PFSK-1 (cell line): ENCODE data around the gene APOBEC3B.

Experiments
- FOXP2 ChIP-seq: optimal IDR thresholded peaks from 2 replicates; pipeline ENCODE3; 2011; ENCODE audit warnings: borderline replicate concordance, control low read depth, inconsistent platforms; ENCODE audit not compliant: insufficient read depth; ENCODE audit errors: extremely low read length, extremely low read depth
- POLR2AphosphoS5 ChIP-seq: IDR thresholded peaks from 2 replicates; pipeline ENCODE4 v1.6.1; 2012; ENCODE audit warnings: low read depth, mild to moderate bottlenecking, control low read depth, low read length, moderate library complexity
- SIN3A ChIP-seq: IDR thresholded peaks from 2 replicates; pipeline ENCODE4 v1.6.1; 2012; ENCODE audit warnings: mild to moderate bottlenecking, low read length, moderate library complexity, borderline replicate concordance; ENCODE audit not compliant: insufficient read depth
- TAF1 ChIP-seq: IDR thresholded peaks from 2 replicates; pipeline ENCODE4 v1.6.1; 2012; ENCODE audit warnings: low read length, control low read depth, borderline replicate concordance; ENCODE audit not compliant: insufficient read depth
- TF ChIP-seq, protein P1 (sequence below), 2 experiments: IDR thresholded peaks; 2 replicates each; pipeline versions ENCODE4 v1.6.1 to v1.8.0; 2011 to 2012; ENCODE audit warnings: low read depth in 2 of 2, low read length in 2 of 2, control low read depth in 1 of 2, inconsistent platforms in 1 of 2, mild to moderate bottlenecking in 1 of 2, moderate library complexity in 1 of 2; ENCODE audit not compliant: insufficient read depth in 1 of 2

APOBEC3B gene

DNA sequence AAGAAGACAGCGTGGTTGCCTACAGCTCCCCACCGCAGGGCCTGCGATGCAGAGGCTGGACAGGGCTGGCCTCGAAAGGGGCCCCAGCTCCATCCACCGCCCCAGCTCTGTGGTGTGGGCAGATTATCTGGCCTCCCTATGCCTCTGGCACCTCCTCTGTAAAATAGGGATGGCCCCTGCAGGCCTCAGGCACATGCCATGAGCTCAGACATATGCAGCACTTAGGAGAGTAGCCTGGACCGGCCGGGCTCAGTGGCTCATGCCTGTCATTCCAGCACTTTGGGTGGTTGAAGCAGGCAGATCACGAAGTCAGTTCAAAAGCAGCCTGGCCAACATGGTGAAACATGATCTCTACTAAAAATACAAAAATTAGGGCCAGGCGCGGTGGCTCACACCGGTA, 46.1 kb downstream of the APOBEC3B start:
- TF ChIP-seq TAF1, result no peak
- TF ChIP-seq, protein P1, sequence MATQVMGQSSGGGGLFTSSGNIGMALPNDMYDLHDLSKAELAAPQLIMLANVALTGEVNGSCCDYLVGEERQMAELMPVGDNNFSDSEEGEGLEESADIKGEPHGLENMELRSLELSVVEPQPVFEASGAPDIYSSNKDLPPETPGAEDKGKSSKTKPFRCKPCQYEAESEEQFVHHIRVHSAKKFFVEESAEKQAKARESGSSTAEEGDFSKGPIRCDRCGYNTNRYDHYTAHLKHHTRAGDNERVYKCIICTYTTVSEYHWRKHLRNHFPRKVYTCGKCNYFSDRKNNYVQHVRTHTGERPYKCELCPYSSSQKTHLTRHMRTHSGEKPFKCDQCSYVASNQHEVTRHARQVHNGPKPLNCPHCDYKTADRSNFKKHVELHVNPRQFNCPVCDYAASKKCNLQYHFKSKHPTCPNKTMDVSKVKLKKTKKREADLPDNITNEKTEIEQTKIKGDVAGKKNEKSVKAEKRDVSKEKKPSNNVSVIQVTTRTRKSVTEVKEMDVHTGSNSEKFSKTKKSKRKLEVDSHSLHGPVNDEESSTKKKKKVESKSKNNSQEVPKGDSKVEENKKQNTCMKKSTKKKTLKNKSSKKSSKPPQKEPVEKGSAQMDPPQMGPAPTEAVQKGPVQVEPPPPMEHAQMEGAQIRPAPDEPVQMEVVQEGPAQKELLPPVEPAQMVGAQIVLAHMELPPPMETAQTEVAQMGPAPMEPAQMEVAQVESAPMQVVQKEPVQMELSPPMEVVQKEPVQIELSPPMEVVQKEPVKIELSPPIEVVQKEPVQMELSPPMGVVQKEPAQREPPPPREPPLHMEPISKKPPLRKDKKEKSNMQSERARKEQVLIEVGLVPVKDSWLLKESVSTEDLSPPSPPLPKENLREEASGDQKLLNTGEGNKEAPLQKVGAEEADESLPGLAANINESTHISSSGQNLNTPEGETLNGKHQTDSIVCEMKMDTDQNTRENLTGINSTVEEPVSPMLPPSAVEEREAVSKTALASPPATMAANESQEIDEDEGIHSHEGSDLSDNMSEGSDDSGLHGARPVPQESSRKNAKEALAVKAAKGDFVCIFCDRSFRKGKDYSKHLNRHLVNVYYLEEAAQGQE (IDR thresholded peaks at IDR 0.05; ENCODE audit: insufficient read depth in 1 of 2, low read depth in 2 of 2, low read length in 2 of 2), result no peak
- no peak for TF ChIP-seq FOXP2
- TF ChIP-seq SIN3A, result no peak
- TF ChIP-seq POLR2AphosphoS5, result no peak

- TF ChIP-seq TAF1 (no peak), FOXP2 (no peak), SIN3A (no peak), POLR2AphosphoS5 (no peak)
- TF ChIP-seq, protein P1 (IDR thresholded peaks at IDR 0.05; ENCODE audit: insufficient read depth in 1 of 2, low read depth in 2 of 2, low read length in 2 of 2), result no peak
These were observed 47.1 kb downstream of the APOBEC3B start for GRCh38 chr22:39029227-39029626.

DNA sequence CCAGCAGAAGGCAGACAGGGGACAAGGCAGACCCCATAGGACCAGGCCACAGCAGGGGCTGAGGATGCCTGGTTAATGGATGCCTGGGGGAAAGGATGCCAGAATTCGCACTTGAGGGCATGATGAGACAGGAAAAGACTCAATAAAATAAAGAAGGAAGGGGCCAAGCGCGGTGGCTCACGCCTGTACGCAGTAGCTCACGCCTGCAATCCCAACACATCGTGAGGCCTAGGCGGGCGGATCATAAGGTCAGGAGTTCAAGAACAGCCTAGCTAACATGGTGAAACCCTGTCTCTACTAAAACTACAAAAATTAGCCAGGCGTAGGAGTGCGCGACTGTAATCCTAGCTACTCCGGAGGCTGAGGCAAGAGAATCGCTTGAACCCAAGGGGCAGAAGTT, 48.6 kb downstream of the APOBEC3B start:
- TF ChIP-seq, protein P1 (IDR thresholded peaks at IDR 0.05; ENCODE audit: insufficient read depth in 1 of 2, low read depth in 2 of 2, low read length in 2 of 2), result no peak
- no peak for TF ChIP-seq SIN3A
- no peak for TF ChIP-seq FOXP2
- TF ChIP-seq POLR2AphosphoS5, result no peak
- no peak for TF ChIP-seq TAF1

DNA sequence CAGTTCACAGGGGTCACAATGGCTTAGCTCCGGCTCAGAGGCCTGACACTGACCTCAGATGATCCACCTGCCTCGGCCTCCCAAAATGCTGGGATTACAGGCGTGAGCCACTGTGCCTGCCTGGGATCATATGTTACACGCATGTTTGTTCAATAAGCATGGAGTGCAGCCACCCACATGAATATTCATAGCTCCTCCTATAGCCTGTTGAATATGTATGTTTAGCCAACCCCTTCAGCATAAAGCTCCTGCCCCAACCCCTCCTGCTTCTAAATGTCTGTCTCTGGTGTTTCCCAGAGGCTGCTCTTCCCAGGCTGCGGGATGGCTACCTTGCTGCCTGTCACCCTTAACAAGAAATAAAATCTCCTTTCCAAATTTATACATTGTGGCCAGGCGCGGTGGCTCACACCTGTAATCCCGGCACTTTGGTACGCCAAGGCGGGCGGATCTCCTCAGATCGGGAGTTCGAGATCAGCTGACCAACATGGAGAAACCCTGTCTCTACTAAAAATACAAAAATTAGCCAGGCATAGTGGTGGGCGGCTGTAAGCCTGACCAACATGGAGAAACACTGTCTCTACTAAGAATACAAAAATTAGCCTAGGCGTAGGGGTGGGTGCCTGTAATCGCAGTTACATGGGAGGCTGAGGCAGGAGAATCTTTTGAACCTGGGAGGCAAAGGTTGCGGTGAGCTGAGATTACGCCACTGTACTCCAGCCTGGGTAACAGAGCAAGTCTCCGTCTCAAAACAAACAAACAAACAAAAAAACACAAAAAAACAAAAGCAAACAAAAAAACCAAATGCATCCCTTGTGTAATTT, 57.4 kb downstream of the APOBEC3B start:
- TF ChIP-seq TAF1, result no peak
- TF ChIP-seq, protein P1 (IDR thresholded peaks at IDR 0.05; ENCODE audit: insufficient read depth in 1 of 2, low read depth in 2 of 2, low read length in 2 of 2), result no peak
- TF ChIP-seq POLR2AphosphoS5, result no peak
- TF ChIP-seq SIN3A, result no peak
- TF ChIP-seq FOXP2, result no peak
